ENCODE results near the gene KIF2C.
"Not testable (repeated sequence)": the region's sequence is repeated elsewhere in the genome, so short reads cannot be mapped to it uniquely, and the experiment has no call there.

DNA sequence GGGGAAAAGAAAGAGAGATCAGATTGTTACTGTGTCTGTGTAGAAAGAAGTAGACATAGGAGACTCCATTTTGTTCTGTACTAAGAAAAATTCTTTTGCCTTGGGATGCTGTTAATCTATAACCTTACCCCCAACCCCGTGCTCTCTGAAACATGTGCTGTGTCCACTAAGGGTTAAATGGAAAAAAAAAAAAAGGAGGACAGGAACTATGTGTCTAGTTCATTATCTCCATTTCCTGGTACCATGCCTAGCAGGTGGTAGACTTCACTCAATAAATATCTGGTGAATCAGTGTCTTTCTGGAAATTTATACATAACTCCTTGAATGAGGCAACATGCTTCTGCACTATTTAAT, 707 bp upstream of the KIF2C start:
- TF ChIP-seq, protein P1, sequence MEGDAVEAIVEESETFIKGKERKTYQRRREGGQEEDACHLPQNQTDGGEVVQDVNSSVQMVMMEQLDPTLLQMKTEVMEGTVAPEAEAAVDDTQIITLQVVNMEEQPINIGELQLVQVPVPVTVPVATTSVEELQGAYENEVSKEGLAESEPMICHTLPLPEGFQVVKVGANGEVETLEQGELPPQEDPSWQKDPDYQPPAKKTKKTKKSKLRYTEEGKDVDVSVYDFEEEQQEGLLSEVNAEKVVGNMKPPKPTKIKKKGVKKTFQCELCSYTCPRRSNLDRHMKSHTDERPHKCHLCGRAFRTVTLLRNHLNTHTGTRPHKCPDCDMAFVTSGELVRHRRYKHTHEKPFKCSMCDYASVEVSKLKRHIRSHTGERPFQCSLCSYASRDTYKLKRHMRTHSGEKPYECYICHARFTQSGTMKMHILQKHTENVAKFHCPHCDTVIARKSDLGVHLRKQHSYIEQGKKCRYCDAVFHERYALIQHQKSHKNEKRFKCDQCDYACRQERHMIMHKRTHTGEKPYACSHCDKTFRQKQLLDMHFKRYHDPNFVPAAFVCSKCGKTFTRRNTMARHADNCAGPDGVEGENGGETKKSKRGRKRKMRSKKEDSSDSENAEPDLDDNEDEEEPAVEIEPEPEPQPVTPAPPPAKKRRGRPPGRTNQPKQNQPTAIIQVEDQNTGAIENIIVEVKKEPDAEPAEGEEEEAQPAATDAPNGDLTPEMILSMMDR (IDR thresholded peaks at IDR 0.05; ENCODE audit: low read length) = not testable (repeated sequence)
- TF ChIP-seq EZH2 (IDR thresholded peaks at IDR 0.05; ENCODE audit: borderline replicate concordance, low read length) = not testable (repeated sequence)
